Bronchial epithelial cell (primary cell): Measurements from ENCODE around the gene FMO2. TPM values are rescaled to one million over a fixed set of nuclear protein-coding genes. Genes with fewer than 3 reads are reported as not detected.
A peak's percentile ranks its signal among the peaks of the same experiment; 100 is the strongest.

Source experiments
- DNase-seq: peaks from one replicate; pipeline ENCODE4 v3.0.0-alpha.2; 2010; ENCODE audit warnings: low read depth
- FAIRE-seq: peaks from 2 replicates; lab custom pipeline; 2011; peaks lifted over from hg19 to GRCh38; lab: Jason Lieb, UNC
- H3K27me3 ChIP-seq: 2 replicates; pipeline ENCODE4 v1.5.1; 2011; ENCODE audit warnings: low read length; ENCODE audit not compliant: control insufficient read depth, insufficient read depth
- H3K36me3 ChIP-seq: 2 replicates; pipeline ENCODE4 v1.5.1; 2011; ENCODE audit warnings: low read length; ENCODE audit not compliant: control insufficient read depth, insufficient read depth
- H3K4me3 ChIP-seq: 2 replicates; pipeline ENCODE4 v1.5.1; 2011; ENCODE audit warnings: mild to moderate bottlenecking, low read depth, low read length, control low read depth
- CTCF ChIP-seq: IDR thresholded peaks from 2 replicates; pipeline ENCODE4 v1.5.1; 2011; ENCODE audit warnings: mild to moderate bottlenecking, moderate library complexity, low read length, control low read depth, inconsistent platforms; ENCODE audit not compliant: insufficient read depth, severe bottlenecking
- total RNA-seq: library from RNA; depleted of rRNA; stranded (reverse); fragments of >200 nt; gene quantifications from 2 replicates; pipeline ENCODE4 v1.2.1, GENCODE V29; 2014

FMO2 gene
- total RNA-seq, 1 donor from 2014 or later, result not detected

- FAIRE-seq, result no peak
- DNase-seq, result no peak
- no peak for TF ChIP-seq CTCF
- H3K36me3 ChIP-seq, result no peaks in the 10 kb centered on the region
- no peaks in the 10 kb centered on the region for H3K27me3 ChIP-seq
- H3K4me3 ChIP-seq, result no peak overlapping the region
Observed at GRCh38 chr1:171161431-171161830, 23.7 kb upstream of the FMO2 start.

- FAIRE-seq, result no peak
- peak; percentile 97 for DNase-seq
- no peak for TF ChIP-seq CTCF
- H3K27me3 ChIP-seq, result no peaks in the 10 kb centered on the region
- H3K36me3 ChIP-seq, result no peaks in the 10 kb centered on the region
- no peak overlapping the region for H3K4me3 ChIP-seq
Observed at GRCh38 chr1:171166361-171166760, 18.7 kb upstream of the FMO2 start.

GRCh38 chr1:171167785-171168184, 17.3 kb upstream of the FMO2 start:
- H3K27me3 ChIP-seq, result no peaks in the 10 kb centered on the region
- DNase-seq (peak; percentile 57), FAIRE-seq (no peak)
- no peak for TF ChIP-seq CTCF
- no peaks in the 10 kb centered on the region for H3K36me3 ChIP-seq
- no peak overlapping the region for H3K4me3 ChIP-seq

- Histone ChIP-seq H3K36me3 (no peaks in the 10 kb centered on the region), H3K27me3 (no peaks in the 10 kb centered on the region), H3K4me3 (no peak overlapping the region)
- no peak for TF ChIP-seq CTCF
- no peak for FAIRE-seq
- DNase-seq, result peak; percentile 58
Observed at GRCh38 chr1:171172471-171172870, 12.6 kb upstream of the FMO2 start.

GRCh38 chr1:171173069-171173468, 12.0 kb upstream of the FMO2 start:
- no peak for FAIRE-seq
- Histone ChIP-seq H3K27me3 (no peaks in the 10 kb centered on the region), H3K4me3 (no peak overlapping the region), H3K36me3 (no peaks in the 10 kb centered on the region)
- DNase-seq, result no peak
- TF ChIP-seq CTCF, result no peak

- FAIRE-seq, result no peak
- no peak for TF ChIP-seq CTCF
- no peak overlapping the region for H3K4me3 ChIP-seq
- no peak for DNase-seq
- H3K36me3 ChIP-seq, result no peaks in the 10 kb centered on the region
- no peaks in the 10 kb centered on the region for H3K27me3 ChIP-seq
Observed at GRCh38 chr1:171174560-171175294, 10.4 kb upstream of the FMO2 start.
